NCI-H2227 treated with DMSO at 0.1 percent for 48 hours (cell line): ENCODE data around the gene BLNK.
"Not testable (repeated sequence)": the region's sequence is repeated elsewhere in the genome, so short reads cannot be mapped to it uniquely, and the experiment has no call there.

Experiments used
- DNase-seq: peaks from one replicate; lab custom pipeline; 2025; lab: John Stamatoyannopoulos, UW

Gene BLNK

GRCh38 chr10:96271016-96271815, at the start of gene BLNK:
Gene BLNK, minus strand, starts transcription at chr10:96271569. Its CDS starts 171 bp downstream, at chr10:96271398.
- no peak for DNase-seq

- peak; percentile 19 for DNase-seq
These were observed 48.5 kb upstream of the BLNK start for GRCh38 chr10:96319754-96320474.

- no peak for DNase-seq
These were observed 45.9 kb upstream of the BLNK start for GRCh38 chr10:96317067-96317833.

- DNase-seq, result no peak
These were observed 42.0 kb upstream of the BLNK start for GRCh38 chr10:96313344-96313743.

GRCh38 chr10:96311180-96311715, 39.9 kb upstream of the BLNK start:
- peak; percentile 2 for DNase-seq

GRCh38 chr10:96310321-96310669, 38.9 kb upstream of the BLNK start:
- no peak for DNase-seq

GRCh38 chr10:96309628-96310320, 38.4 kb upstream of the BLNK start:
- no peak for DNase-seq

GRCh38 chr10:96308854-96309253, 37.5 kb upstream of the BLNK start:
- DNase-seq, result not testable (repeated sequence)

GRCh38 chr10:96306516-96306915, 35.1 kb upstream of the BLNK start:
- DNase-seq, result no peak

GRCh38 chr10:96305019-96305418, 33.6 kb upstream of the BLNK start:
- DNase-seq, result no peak

GRCh38 chr10:96304230-96304629, 32.9 kb upstream of the BLNK start, which contains the start of gene DNTT:
Gene DNTT, plus strand, starts transcription at chr10:96304434. Its CDS starts 64 bp downstream, at chr10:96304498.
- DNase-seq, result no peak

- peak; percentile 2 for DNase-seq
These were observed 30.2 kb upstream of the BLNK start for GRCh38 chr10:96301616-96302015.

- DNase-seq, result no peak
These were observed 28.0 kb upstream of the BLNK start for GRCh38 chr10:96299383-96299782.

GRCh38 chr10:96298362-96298761, 27.0 kb upstream of the BLNK start:
- no peak for DNase-seq

GRCh38 chr10:96297486-96297885, 26.1 kb upstream of the BLNK start:
- DNase-seq, result no peak

GRCh38 chr10:96295475-96295874, 24.1 kb upstream of the BLNK start:
- no peak for DNase-seq

GRCh38 chr10:96292971-96293920, 21.9 kb upstream of the BLNK start:
- DNase-seq, result peak; percentile 38

GRCh38 chr10:96290368-96291133, 19.2 kb upstream of the BLNK start:
- no peak for DNase-seq

- DNase-seq, result no peak
These were observed 18.0 kb upstream of the BLNK start for GRCh38 chr10:96289218-96289910.
